NCI-H1092 (cell line): ENCODE measurements around the gene RUFY1.

Source experiments
- DNase-seq: peaks from one replicate; lab custom pipeline; 2025; lab: John Stamatoyannopoulos, UW

RUFY1 gene

DNA sequence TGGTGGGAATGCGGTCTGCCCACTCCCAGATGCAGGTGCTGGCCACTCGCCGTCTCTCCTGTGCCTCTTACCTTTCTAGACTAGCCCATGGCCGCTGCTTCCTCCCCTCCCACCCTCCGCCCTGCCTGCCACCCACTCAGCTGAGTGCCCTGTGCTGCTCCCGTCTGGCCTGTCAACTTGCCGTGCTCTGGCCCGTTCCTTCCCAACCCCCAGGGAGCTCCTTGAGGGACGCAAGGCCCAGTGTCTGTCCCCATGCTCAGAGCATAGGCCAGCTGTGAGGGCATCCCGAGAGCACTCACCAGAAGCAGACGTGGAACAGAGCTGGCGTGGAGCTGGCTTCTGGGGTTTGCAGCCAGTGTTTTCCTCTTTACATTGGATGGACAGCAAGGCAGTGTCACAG, 53.0 kb downstream of the RUFY1 start:
- no peak for DNase-seq

DNA sequence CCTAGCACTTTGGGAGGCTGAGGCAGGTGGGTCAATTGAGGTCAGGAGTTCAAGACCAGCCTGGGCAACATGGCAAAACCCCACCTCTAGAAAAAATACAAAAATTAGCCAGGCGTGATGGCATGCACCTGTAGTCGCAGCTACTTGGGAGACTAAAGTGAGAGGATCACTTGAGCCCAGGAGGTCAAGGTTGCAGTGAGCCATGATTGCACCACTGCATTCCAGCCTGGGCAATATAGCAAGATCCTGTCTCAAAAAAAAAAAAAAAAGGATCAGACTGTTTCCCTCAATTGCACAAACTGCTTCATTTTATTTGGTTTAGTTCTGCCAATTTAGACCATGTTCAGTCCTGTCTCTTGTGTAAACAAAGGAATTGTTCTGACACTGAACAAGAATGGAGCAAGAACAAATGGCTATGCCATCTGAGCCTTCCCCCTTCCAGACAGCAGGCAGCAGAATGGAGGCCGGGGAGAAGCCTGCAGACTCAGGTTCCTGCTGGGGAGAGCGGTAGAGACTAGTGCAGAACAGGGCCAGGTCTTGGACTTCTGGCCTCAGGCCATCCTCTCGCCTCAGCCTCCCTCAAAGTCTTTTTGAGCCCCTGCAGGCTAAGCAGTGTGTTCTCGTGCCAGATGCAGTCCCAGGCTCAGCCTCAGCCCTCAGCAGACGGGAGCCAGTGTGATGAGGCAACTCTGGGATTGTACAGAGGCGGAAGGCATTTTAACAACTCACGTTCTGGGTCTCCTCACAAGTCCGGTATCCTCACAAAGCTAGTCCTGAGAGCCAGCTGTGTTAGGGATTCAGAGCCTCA, 54.9 kb downstream of the RUFY1 start:
- DNase-seq, result no peak

DNA sequence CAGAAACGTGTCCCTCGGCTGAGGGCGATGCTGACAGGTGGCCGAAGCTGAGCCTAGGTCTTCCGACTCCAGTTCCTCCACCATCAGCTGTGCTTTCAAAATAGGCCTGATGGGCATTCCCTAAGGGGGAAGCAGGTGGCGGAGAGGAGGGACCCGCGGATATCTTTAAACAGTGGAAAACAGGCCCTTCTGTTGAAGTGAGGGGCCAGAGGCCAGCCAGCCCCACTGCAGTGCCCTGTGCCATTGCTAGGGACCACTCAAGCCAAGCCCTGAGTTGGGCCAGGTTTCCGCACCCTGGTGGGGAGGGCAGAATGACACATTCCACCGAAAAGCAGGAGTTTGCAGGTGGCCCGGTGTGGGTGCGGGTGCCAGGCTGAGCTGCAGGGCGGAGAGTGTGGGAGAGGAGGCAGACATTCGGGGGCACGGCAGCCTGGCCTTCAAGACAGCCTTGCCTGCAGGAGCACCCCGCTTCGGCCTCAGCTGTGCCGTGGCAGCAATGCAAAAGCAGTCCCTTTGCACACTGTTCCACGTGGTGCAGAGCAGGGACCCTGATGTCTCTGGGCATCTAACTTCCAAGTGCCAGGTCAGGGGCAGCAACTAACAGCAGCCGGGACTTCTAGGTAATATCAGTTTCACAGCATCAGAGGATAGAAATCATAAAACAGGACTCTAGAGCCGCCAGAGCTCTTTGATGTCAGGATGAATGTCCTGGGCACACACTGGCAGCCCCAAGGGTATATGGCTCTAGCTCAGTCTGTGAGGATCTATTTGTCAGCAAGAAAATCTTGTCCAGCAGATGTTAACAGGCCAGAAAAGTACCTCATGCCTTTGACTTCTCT, 55.9 kb downstream of the RUFY1 start:
- DNase-seq, result no peak

DNA sequence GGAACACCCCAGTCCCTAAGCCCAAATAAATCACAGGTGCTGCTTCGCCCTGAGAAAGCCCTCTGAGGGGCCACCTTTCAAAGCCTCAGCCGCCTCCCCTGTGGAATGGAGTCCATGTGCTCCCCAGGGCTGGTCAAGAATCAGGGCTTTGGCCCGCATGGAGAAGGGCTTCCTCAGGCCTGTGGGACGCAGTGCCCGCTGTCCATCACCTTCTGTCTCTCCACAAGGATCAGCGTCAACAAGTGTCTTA, 56.5 kb downstream of the RUFY1 start:
- DNase-seq, result no peak

DNA sequence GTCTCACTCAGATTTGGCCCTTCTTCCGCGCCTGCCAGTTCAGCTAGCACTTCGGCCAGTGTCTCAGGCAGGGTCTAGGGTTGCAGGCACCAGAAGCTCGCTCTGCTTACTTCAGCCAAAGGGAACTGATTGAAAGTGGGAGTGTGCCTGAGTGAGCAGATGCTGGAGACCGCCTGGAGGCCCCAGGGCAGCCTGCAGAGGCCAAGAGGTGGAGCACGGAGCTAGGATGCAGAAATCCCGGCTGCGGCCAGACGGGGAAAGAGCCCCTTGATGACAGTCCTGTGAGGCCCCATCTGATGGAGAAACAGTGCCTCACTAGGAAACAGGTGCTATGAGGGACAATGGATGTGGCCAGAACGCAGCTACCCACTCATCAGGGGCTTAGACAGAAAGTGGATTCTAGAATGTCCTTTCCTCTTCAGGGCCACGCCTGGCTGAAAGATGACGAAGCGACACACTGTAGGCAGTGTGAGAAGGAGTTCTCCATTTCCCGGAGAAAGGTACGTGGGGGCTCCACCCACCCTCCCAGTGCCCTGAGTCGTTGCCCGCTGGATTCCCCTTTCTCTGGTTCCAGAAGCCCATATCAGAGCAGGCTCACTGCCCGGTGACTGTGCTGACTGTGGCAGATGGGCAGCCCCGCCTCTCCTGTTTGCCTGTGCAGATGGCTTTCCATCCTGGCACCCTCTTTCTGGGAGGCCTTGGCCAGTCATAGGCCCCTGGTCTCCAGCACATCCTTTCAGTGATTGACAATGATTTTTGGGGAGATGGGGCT, 57.0 kb downstream of the RUFY1 start:
- DNase-seq, result no peak

DNA sequence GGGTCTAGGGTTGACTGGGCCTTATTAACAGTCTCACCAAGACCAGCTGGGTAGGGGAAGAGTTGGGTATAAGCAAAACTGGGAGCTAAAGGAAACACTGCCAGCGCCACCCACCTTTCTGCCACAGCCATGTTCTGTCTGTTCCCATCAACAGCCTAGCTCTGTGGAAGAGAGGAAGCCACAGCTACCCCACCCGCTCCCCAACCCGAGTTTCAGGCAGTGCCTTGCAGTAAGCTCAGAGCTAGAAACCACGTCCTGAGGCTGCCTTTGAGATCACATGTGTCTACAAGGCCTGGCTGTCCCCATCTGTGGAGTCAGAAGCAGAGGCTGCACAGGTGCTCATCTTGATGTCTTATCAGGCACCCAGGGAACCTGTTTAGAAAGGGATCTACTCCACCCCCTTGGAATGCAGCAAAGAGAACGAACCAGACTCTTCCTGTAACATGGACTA, 57.8 kb downstream of the RUFY1 start:
- no peak for DNase-seq

DNA sequence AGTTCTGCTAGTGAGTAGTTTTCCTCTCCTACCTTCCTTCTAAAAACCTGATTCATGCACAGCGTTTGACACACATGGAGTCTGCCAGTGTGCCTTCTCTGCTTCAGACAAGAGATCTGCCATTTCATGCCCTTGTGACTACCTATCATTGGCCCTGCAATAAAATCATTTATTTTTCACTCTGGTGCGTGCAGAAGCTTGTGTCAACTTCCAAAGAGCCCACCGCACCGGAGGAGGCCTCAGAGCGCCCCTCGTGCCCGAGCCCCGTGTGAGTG, 59.4 kb downstream of the RUFY1 start:
- DNase-seq, result no peak

DNA sequence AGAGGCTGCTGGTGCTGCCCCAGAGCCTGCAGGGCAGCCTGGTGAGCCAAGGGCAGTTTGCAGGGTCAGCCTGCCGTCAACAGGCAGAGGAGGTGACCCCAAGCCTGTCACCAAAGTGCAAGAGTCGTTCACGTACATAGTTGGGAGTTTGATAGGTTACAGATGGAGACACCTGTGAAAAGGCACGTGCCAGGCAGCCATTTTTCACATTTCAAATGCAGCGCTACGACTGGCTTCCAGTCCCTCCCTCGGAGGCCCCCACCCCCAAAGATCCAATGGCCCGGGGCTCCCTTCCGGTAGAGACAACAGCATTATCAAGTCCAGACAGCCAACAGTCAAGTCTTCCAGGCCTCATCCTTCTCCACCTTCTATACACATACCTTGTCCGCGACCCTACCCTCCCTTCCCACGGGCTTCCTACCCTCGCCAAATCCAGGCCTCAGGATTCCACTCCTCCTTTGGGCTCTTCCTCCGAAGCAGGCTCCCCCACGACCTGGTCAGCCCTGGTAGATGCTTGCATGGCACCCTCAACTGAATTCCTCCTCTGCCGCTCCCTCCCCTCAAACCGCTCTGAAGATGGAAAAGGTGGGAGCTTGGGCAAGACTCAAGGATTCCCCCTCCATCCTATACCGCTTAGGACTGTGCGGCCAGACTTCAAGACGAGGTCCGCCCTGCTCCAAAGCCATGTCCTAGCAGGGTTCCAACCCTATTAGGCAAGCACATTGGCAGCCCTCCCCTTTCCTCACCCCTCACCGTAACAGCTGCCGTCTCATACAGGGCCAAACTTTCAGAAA, 60.0 kb downstream of the RUFY1 start:
- DNase-seq, result no peak

DNA sequence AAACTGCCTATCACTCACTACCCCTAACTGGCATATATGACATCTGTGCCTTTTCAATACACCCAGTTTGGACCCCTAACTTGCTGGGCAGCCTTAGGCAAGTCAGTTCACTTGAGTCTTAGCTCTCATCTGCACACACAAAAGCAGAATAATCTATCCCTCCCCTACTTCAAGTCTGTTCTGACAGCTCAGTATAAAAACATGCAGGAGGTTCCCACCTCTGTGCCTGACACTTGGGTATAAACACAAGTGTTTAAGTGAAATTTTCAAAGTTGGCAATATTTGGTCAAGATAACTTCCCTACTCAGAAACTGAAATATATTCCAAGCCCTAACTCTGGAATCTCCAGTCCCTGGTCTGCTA, 60.5 kb downstream of the RUFY1 start:
- DNase-seq, result no peak

DNA sequence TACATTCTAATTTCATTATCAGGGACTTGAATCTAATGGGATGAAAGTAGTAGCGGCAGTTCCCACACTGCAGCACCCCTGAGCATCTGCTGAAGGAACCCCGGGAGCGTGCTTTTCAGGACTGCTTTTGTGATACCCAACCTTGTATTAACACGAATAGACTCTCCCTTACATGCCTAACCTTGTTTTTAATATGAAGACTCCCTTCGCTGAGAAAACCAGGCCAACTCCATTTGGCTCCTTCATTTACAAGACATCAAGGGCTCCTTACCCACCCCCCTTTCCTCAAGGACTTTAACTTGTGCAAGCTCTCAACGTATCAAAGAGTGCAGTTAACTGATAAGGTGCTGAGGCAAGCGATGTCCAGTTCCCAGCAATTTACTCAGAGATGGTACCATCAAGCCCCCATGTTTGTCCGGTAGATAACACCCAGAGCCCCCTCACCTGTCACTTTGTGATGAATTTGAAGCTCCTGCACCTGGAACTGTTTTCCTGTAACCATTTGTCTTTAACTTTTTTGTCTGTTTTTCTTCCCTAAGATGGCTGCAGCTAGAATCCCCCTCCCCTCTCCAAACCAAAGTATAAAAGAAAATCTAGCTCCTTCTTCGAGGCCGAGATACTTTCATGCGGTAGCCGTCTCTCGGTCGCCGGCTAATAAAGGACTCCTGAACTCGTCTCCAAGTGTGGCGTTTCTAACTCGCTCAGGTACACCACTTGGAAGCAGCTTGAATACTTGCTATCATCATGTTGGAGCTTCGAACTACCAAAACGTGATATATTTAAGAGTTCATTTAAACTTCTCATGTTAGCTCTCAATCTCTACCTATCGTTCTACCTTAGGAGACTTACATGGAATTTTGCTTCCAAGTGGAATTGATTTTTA, 62.5 kb downstream of the RUFY1 start:
- DNase-seq, result no peak

DNA sequence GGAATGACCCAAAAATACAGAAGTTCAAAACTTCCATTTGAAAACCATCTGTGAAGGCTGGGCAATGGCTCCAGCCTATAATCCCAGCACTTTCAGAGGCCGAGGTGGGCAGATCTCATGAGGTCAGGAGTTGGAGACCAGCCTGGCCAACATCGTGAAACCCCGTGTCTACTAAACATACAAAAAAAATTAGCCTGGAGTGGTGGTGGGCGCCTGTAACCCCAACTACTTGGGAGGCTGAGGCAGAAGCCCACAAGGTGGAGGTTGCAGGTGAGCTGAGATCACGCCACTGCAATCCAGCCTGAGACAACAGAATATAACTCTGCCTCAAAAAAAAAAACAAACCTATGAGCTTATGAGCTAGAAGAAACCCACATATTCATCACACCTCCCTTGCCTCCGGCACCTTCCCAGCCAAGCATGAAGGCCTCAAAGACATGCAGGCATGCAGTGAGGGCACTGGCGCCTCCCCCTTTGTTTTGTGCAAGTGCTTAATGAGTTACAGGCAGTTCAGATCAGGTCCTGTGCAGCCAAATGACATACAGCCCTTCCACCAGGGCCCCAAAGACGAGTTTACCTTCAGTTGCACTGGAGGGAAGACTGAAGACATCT, 63.2 kb downstream of the RUFY1 start:
- no peak for DNase-seq

DNA sequence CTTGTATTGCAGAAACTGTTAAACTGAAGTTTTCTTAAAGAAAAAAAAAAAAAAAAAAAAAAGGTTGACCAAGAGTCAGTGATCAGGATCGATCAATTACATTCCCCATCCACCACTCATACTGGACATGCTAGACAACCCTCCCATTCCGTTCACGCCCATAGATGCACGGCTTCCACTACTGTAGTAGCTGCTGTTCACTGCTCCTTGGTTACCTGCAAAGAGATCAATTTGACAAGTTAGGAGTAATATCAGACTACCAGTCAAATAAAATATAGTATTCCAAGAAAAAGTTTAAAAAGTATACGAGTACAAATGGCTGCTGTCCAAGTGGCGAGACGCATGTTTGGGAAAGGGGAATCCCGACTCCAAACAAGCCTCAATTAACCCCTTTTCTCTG, 64.4 kb downstream of the RUFY1 start:
- DNase-seq, result no peak

DNA sequence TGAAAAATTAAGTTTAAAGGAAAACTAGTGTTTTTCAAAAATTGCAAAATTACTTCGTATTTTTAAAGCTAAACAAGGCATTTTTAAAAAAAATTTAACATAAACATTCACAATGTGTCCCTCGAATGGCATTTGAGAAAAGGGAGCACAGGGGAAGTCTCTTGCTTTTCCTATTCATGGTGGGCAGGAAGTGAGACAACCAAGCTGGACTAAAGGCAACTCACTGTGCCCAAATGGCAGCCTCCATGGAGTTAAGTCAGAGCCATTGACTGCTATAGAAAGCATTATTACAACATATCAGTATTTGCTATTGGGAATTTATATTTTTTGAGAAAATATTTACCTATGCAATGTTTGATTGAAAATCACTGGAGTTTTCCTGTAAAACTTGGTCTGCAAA, 64.8 kb downstream of the RUFY1 start:
- DNase-seq, result no peak

DNA sequence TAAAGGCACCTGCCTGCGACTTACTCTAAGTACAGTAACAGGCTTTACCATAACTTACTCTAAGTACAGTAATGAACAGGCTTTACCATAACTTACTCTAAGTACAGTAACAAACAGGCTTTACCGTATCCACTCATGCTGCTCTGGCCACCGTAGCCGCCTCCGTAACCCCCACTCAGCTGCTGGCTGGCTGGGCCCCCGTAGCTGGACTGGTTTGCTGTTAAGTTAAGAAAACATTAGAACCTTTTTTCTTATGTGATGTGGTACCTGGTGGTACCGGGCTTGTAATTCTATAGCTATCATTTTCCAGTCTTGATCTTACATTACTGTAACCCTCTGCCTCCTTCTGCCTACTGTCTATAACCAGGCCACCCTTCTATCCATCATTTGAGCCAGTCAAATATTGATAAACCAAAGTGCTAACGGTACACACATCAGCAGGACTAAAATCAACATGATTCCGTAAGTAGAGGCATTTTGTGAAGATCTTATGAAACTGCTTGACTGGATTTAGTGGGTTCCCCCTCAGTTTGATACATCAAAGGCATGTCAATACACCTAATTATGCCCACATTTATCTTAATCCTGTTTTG, 65.7 kb downstream of the RUFY1 start:
- no peak for DNase-seq

DNA sequence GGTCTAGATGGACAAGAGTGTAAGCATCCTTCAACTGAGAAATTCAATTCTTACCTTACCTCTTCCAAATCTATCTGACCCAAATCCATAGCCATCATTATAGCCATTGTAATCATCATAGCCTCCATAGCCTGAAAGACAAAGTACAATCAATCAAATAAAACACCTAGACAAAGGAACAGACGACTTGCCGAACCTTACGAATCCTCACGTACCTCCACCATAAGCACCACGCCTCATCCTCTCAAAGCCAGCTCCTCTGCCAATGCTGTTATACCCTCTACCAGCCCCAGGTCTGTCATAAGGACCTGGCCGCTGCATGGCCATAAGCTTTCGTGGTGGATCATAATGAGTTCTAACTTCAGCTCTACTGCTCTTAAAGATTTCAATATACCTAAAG, 67.6 kb downstream of the RUFY1 start:
- DNase-seq, result no peak

DNA sequence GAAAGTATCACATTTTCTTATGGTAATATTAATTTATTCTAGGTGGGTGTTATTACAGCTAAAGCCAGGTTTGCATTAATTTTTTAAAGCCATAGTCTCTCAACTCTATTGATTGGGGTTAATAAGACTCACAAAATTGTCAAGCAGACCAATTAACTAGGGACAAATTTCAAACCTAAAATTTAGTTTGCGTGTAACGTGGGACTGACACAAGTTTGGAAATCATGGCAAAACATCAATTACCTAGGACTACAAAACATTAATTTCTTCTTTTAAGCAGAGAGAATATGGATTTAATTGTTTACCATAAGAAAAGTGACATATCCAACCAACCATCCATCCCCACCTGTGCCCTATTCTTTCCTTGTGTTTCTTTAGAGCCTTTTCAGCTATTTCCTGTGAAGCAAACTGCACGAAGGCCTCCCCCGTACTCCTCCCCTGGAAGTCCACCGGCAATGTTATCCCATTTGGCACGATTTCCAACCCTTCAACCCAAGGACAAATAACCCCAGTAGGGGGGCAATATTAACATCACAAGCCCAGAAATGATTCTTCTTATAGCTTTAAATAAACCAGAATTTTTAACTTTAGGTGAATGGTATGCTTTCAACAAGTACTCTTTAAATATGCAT, 68.7 kb downstream of the RUFY1 start:
- DNase-seq, result no peak

DNA sequence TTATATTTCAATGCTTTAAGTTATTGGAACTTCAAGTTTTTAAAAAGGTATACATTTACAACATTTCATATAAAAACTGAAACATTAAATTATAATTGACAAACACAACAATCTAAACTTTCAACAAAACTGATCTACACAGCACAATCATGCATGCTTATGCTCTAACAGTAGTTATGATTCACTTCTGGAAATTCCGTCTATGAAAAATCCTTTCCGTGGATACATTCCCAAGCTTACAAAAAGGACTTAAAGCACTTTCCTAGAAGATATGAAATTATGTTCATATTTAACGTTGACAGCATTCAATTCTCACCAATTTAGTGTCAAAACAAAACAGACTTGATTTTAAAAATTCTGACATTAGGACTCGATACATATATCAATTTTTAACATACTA, 69.4 kb downstream of the RUFY1 start:
- DNase-seq, result no peak

DNA sequence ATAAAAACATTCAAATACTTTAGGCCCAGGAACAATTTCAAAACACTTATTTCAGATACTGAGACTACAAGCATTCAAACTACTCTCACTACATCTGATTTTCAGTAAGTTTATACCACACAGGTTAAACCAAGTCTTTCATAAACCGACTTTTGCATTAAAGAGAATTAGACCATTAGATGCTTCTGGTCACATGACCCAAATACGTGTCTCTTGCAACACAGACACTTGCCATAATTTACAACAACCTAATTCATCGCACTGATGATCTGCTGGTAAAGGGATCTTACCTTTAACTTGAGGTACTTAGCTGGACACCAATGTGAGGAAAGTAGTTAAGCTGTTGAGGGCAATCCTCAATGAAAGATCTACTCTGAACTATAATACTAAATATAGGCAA, 69.9 kb downstream of the RUFY1 start:
- DNase-seq, result no peak

DNA sequence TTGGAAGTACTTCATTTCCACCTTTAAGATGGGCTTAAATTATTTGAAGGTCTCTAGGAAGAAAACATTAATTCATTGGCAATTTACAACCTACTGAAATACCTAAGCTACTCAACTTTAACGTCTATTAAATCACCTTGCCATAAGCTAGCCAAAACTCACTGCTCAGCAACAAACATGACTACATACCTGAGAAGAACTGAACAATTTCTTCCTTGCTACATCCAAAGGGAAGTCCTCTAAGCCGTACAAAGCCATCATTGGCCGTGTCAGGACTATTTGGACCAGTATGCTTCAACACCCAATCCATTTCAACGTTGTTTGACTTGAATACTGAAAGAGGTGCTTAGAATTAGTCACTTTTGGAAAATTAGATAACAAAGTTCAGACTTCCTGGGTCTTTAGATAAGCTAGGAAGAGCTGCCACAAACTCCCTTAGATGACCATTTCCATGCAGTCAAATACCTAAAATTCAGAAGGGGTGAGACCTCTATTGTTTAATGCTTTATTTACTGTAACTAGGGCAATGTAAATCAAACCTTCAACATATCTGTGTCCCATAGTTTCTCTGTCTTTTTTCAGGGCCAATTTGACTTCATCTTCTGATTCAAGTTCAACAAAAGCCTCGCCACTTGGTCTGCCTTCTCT, 70.5 kb downstream of the RUFY1 start:
- no peak for DNase-seq
